H9 (cell line): ENCODE measurements around the gene SPN. TPM values are rescaled to one million over a fixed set of nuclear protein-coding genes. Genes with fewer than 3 reads are reported as not detected.

Experiments
- DNase-seq: peaks from one replicate; pipeline ENCODE4 v3.0.0-alpha.2; 2017
- H2AFZ ChIP-seq: one replicate; pipeline ENCODE4 v1.6.1; 2013; ENCODE audit warnings: mild to moderate bottlenecking, low read length, control low read depth, moderate library complexity
- H2AK5ac ChIP-seq: 2 replicates; pipeline ENCODE4 v1.6.1; 2013; ENCODE audit warnings: low read length, control low read depth, mixed read lengths; ENCODE audit not compliant: insufficient read length
- H2BK120ac ChIP-seq: one replicate; pipeline ENCODE4 v1.6.1; 2013; ENCODE audit warnings: low read depth, mild to moderate bottlenecking, low read length, control low read depth, inconsistent platforms; ENCODE audit not compliant: poor library complexity, severe bottlenecking
- H2BK12ac ChIP-seq: 2 replicates; pipeline ENCODE4 v1.6.1; 2013; ENCODE audit warnings: low read length, control low read depth, mixed read lengths, low read depth; ENCODE audit not compliant: insufficient read length
- H2BK15ac ChIP-seq: 2 replicates; pipeline ENCODE4 v1.6.1; 2013; ENCODE audit warnings: low read depth, low read length, control low read depth
- H2BK20ac ChIP-seq: one replicate; pipeline ENCODE4 v1.6.1; 2013; ENCODE audit warnings: low read depth, mild to moderate bottlenecking, low read length, control low read depth, inconsistent platforms; ENCODE audit not compliant: poor library complexity, severe bottlenecking
- H2BK5ac ChIP-seq: 2 replicates; pipeline ENCODE4 v1.6.1; 2013; ENCODE audit warnings: low read length, control low read depth, mixed read lengths; ENCODE audit not compliant: insufficient read length
- H3K14ac ChIP-seq: 2 replicates; pipeline ENCODE4 v1.6.1; 2013; ENCODE audit warnings: low read length, control low read depth; ENCODE audit not compliant: insufficient read depth
- H3K18ac ChIP-seq: 2 replicates; pipeline ENCODE4 v1.6.1; 2013; ENCODE audit warnings: low read depth, mild to moderate bottlenecking, mixed read lengths, low read length, control low read depth; ENCODE audit not compliant: insufficient read length
- H3K23ac ChIP-seq: 2 replicates; pipeline ENCODE4 v1.6.1; 2013; ENCODE audit warnings: low read length, control low read depth, mixed read lengths, low read depth; ENCODE audit not compliant: insufficient read length
- H3K23me2 ChIP-seq: 2 replicates; pipeline ENCODE4 v1.6.1; 2013; ENCODE audit warnings: low read depth, mild to moderate bottlenecking, mixed read lengths, low read length, control low read depth; ENCODE audit not compliant: insufficient read length, poor library complexity, severe bottlenecking
- H3K27ac ChIP-seq: 2 replicates; pipeline ENCODE4 v1.5.1; 2013; ENCODE audit warnings: low read length, control low read depth, mixed read lengths, low read depth; ENCODE audit not compliant: insufficient read length
- H3K27me3 ChIP-seq: 2 replicates; pipeline ENCODE4 v1.6.1; 2013; ENCODE audit warnings: low read length, control low read depth, inconsistent platforms; ENCODE audit not compliant: insufficient read depth
- H3K4ac ChIP-seq: 2 replicates; pipeline ENCODE4 v1.6.1; 2013; ENCODE audit warnings: low read depth, mild to moderate bottlenecking, control low read depth, inconsistent platforms, low read length, moderate library complexity
- H3K4me1 ChIP-seq: 2 replicates; pipeline ENCODE4 v1.6.1; 2013; ENCODE audit warnings: low read length, control low read depth, inconsistent platforms; ENCODE audit not compliant: insufficient read depth
- H3K4me2 ChIP-seq: 2 replicates; pipeline ENCODE4 v1.6.1; 2013; ENCODE audit warnings: low read length, control low read depth, mixed read lengths; ENCODE audit not compliant: insufficient read length, insufficient read depth
- H3K56ac ChIP-seq: 2 replicates; pipeline ENCODE4 v1.6.1; 2013; ENCODE audit warnings: low read depth, mild to moderate bottlenecking, mixed read lengths, low read length, control low read depth; ENCODE audit not compliant: insufficient read length
- H3K79me1 ChIP-seq: 2 replicates; pipeline ENCODE4 v1.6.1; 2013; ENCODE audit warnings: low read depth, mild to moderate bottlenecking, moderate library complexity, low read length, control low read depth, inconsistent platforms; ENCODE audit not compliant: insufficient read depth, poor library complexity, severe bottlenecking
- H3K79me2 ChIP-seq: 2 replicates; pipeline ENCODE4 v1.6.1; 2013; ENCODE audit warnings: low read length, control low read depth, inconsistent platforms; ENCODE audit not compliant: insufficient read depth
- H3K9ac ChIP-seq: 2 replicates; pipeline ENCODE4 v1.6.1; 2013; ENCODE audit warnings: low read length, control low read depth, mixed read lengths; ENCODE audit not compliant: insufficient read length; ENCODE audit errors: extremely low read depth
- H3K9me3 ChIP-seq: one replicate; pipeline ENCODE4 v1.6.1; 2013; ENCODE audit warnings: low read depth, low read length, inconsistent platforms; ENCODE audit not compliant: control insufficient read depth
- H3T11ph ChIP-seq: one replicate; pipeline ENCODE4 v1.6.1; 2013; ENCODE audit warnings: mild to moderate bottlenecking, low read length, control low read depth, inconsistent platforms
- H4K20me1 ChIP-seq: one replicate; pipeline ENCODE4 v1.6.1; 2013; ENCODE audit not compliant: control insufficient read depth, insufficient read length, insufficient read depth
- H4K5ac ChIP-seq: 2 replicates; pipeline ENCODE4 v1.6.1; 2013; ENCODE audit warnings: low read depth, mild to moderate bottlenecking, mixed read lengths, low read length, control low read depth; ENCODE audit not compliant: insufficient read length
- H4K8ac ChIP-seq: replicated peaks from 2 replicates; pipeline ENCODE4 v1.6.1; 2013; ENCODE audit warnings: low read length, control low read depth, mixed read lengths, low read depth; ENCODE audit not compliant: insufficient read length
- H4K91ac ChIP-seq: 2 replicates; pipeline ENCODE4 v1.6.1; 2013; ENCODE audit warnings: low read depth, mild to moderate bottlenecking, moderate library complexity, mixed read lengths, low read length, control low read depth; ENCODE audit not compliant: insufficient read length
- H3K27ac Mint-ChIP-seq, 3 experiments: 2 replicates in 2 of 3; 3 replicates in 1 of 3; pipeline ENCODE4 v1.8.0; 2020 to 2021; ENCODE audit warnings: mixed read lengths in 3 of 3, mild to moderate bottlenecking in 1 of 3, moderate library complexity in 1 of 3
- H3K27me3 Mint-ChIP-seq: 2 replicates; pipeline ENCODE4 v1.8.0; 2021; ENCODE audit warnings: low read depth, mild to moderate bottlenecking, moderate library complexity, mixed read lengths
- H3K36me3 Mint-ChIP-seq, 3 experiments: 2 replicates in 2 of 3; 3 replicates in 1 of 3; pipeline ENCODE4 v1.8.0; 2020 to 2021; ENCODE audit warnings: low read depth in 3 of 3, mixed read lengths in 3 of 3; ENCODE audit not compliant: insufficient read depth in 1 of 3
- H3K4me1 Mint-ChIP-seq, 2 experiments: 2 replicates each; pipeline ENCODE4 v1.8.0; 2020; ENCODE audit warnings: mixed read lengths in 2 of 2
- H3K4me3 Mint-ChIP-seq, 2 experiments: 2 replicates in 1 of 2; 3 replicates in 1 of 2; pipeline ENCODE4 v1.8.0; 2020 to 2021; ENCODE audit warnings: mild to moderate bottlenecking in 2 of 2, mixed read lengths in 2 of 2, moderate library complexity in 1 of 2
- H3K9me3 Mint-ChIP-seq, 2 experiments: 2 replicates in 1 of 2; 3 replicates in 1 of 2; pipeline ENCODE4 v1.8.0; 2020; ENCODE audit warnings: mild to moderate bottlenecking in 2 of 2, mixed read lengths in 2 of 2, moderate library complexity in 1 of 2
- CTCF ChIP-seq: fragments of 200-600 bp; sonication (generic); conservative IDR thresholded peaks from 3 replicates; pipeline ENCODE4 v1.8.0; 2021; ENCODE audit warnings: antibody characterized with exemption, mild to moderate bottlenecking
- whole genome bisulfite sequencing: extraction: QIAGEN DNeasy Blood & Tissue Kit; methylation state at CpG from one replicate; pipeline ENCODE4 v1.1.7; 2013; ENCODE audit warnings: missing lambda C conversion rate, low lambda C conversion rate, mixed read lengths; ENCODE audit not compliant: insufficient read length; ENCODE audit errors: extremely low coverage; 5-methylcytosine and 5-hydroxymethylcytosine counted together
- total RNA-seq: library from RNA; stranded (reverse); gene quantifications from 2 replicates; pipeline ENCODE4 v1.2.1, GENCODE V29; 2021

Gene SPN
- total RNA-seq, 1 experiment from 2014 or later, result 0.77 TPM

GRCh38 chr16:29649588-29650494, 13.2 kb upstream of the SPN start:
- whole genome bisulfite sequencing, result no CpG with 5 or more reads among the region's 9 CpGs
- H2BK120ac ChIP-seq, result no peak overlapping the region
- H3K14ac ChIP-seq, result no peak overlapping the region
- no peaks in the 10 kb centered on the region for H3K79me1 ChIP-seq
- no peaks in the 10 kb centered on the region for H3K23me2 ChIP-seq
- no peaks in the 10 kb centered on the region for H3K9me3 ChIP-seq
- H3T11ph ChIP-seq, result no peak overlapping the region
- no peaks in the 10 kb centered on the region for H3K79me2 ChIP-seq
- no peaks in the 10 kb centered on the region for H3K27me3 ChIP-seq
- no peak overlapping the region for H2BK12ac ChIP-seq
- Mint-ChIP-seq H3K27me3 (no peaks in the 10 kb centered on the region), H3K36me3 (no peaks in the 10 kb centered on the region), H3K4me3 (no peak overlapping the region), H3K9me3 (no peaks in the 10 kb centered on the region), H3K4me1 (peaks cover 12 to 13% of the 10 kb centered on the region in 2 experiments), H3K27ac (peak overlapping the region in 1 of 3 experiments; percentile 45; a peak in 2 of 7 replicates)
- H2BK20ac ChIP-seq, result no peak overlapping the region
- H2BK15ac ChIP-seq, result no peak overlapping the region
- no peak for DNase-seq
- no peak overlapping the region for H2AK5ac ChIP-seq
- H4K8ac ChIP-seq, result no peak overlapping the region
- TF ChIP-seq CTCF, result no peak
- H3K27ac ChIP-seq, result no peak overlapping the region
- H3K4me1 ChIP-seq, result peaks cover 2% of the 10 kb centered on the region; the same call in 1 of the 2 replicates
- no peak overlapping the region for H3K4me2 ChIP-seq
- H3K9ac ChIP-seq, result no peak overlapping the region
- no peak overlapping the region for H4K5ac ChIP-seq
- no peak overlapping the region for H3K23ac ChIP-seq
- H3K56ac ChIP-seq, result no peak overlapping the region
- no peak overlapping the region for H2BK5ac ChIP-seq
- no peak overlapping the region for H3K4ac ChIP-seq
- H4K20me1 ChIP-seq, result no peaks in the 10 kb centered on the region
- H3K18ac ChIP-seq, result no peak overlapping the region
- H2AFZ ChIP-seq, result no peak overlapping the region
- no peak overlapping the region for H4K91ac ChIP-seq
